AG04449 (cell line): Measurements from ENCODE around the gene SPATA24.

Experiments
- CTCF ChIA-PET: fragments of 350-600 bp; formaldehyde crosslinking; extraction: SDS; loops from one replicate; lab custom pipeline; 2021; ENCODE audit warnings: antibody characterized with exemption; lab: Yijun Ruan, JAX
- POLR2A ChIA-PET: fragments of 400-600, 350-600 bp; formaldehyde crosslinking; extraction: SDS; loops from one replicate; lab custom pipeline; 2020; ENCODE audit warnings: antibody characterized with exemption, inconsistent platforms; lab: Yijun Ruan, JAX
- DNase-seq: peaks from one replicate; pipeline ENCODE4 v3.0.0-alpha.2; 2010; ENCODE audit warnings: low read depth, low spot score
- H3K4me3 ChIP-seq: 2 replicates; pipeline ENCODE4 v1.5.1; 2011; ENCODE audit warnings: low read depth, mild to moderate bottlenecking, control low read depth, low read length
- CTCF ChIP-seq: IDR thresholded peaks from one replicate; pipeline ENCODE4 v1.5.1; 2011; ENCODE audit warnings: mild to moderate bottlenecking, moderate library complexity, low read length, control low read depth, inconsistent platforms; ENCODE audit not compliant: insufficient read depth; ENCODE audit errors: missing control alignments

Gene SPATA24

GRCh38 chr5:139403787-139404483, at the start of gene SPATA24:
Gene SPATA24 (minus strand): TSS chr5:139404089. CDS start chr5:139404060, 29 bp downstream.
- ChIA-PET POLR2A (interaction anchor here (1.0 kb wide), 2 partner anchors 15 to 133 kb away, joined by 3 to 4 read pairs; no protein-coding TSS in a partner anchor), CTCF (interaction anchor here (1.2 to 2.8 kb wide), 3 partner anchors 15 to 230 kb away, joined by 3 to 12 read pairs (median 3); no protein-coding TSS in a partner anchor)
- TF ChIP-seq CTCF: no peak
- DNase-seq: peak; percentile 84
- H3K4me3 ChIP-seq: peak within 1 kb of the TSS; percentile 69

GRCh38 chr5:139451878-139452660, 48.2 kb upstream of the SPATA24 start:
- ChIA-PET CTCF (no interaction called here), POLR2A (no interaction called here)
- TF ChIP-seq CTCF: no peak
- DNase-seq: no peak
- H3K4me3 ChIP-seq: no peak overlapping the region

- H3K4me3 ChIP-seq: no peak overlapping the region
- TF ChIP-seq CTCF: no peak
- ChIA-PET POLR2A (no interaction called here), CTCF (no interaction called here)
- no peak for DNase-seq
Measured at GRCh38 chr5:139451176-139451575, 47.3 kb upstream of the SPATA24 start.

- DNase-seq: no peak
- CTCF ChIA-PET: interaction anchor here (1.3 to 1.5 kb wide), 3 partner anchors 8 to 67 kb away, joined by 3 to 7 read pairs (median 3); no protein-coding TSS in a partner anchor
- no peak for TF ChIP-seq CTCF
- H3K4me3 ChIP-seq: no peak overlapping the region
- POLR2A ChIA-PET: interaction anchor here (0.6 kb wide), 1 partner anchor 11 kb away, joined by 3 read pairs; no protein-coding TSS in a partner anchor
Measured at GRCh38 chr5:139446956-139447779, 43.3 kb upstream of the SPATA24 start.

- no peak overlapping the region for H3K4me3 ChIP-seq
- POLR2A ChIA-PET: interaction anchor here (0.6 to 1.5 kb wide), 4 partner anchors 10 to 760 kb away, joined by 3 to 4 read pairs (median 3); no protein-coding TSS in a partner anchor
- CTCF ChIA-PET: interaction anchor here (0.9 to 2.9 kb wide), 8 partner anchors 9 to 71 kb away, joined by 3 to 12 read pairs (median 7); no protein-coding TSS in a partner anchor
- no peak for TF ChIP-seq CTCF
- DNase-seq: peak; percentile 79
Measured at GRCh38 chr5:139445325-139446170, 41.7 kb upstream of the SPATA24 start.
